ENCODE results near the gene PIGU.

GRCh38 chr20:34581341-34582184 lies 95.3 kb downstream of the PIGU start:
- TF ChIP-seq EZH2 (IDR thresholded peaks at IDR 0.05; ENCODE audit: insufficient read depth, poor library complexity, severe bottlenecking) (no peak), EZH2phosphoT487 (IDR thresholded peaks at IDR 0.05; ENCODE audit: insufficient read depth, low read depth) (no peak)
